Osteocyte (in vitro differentiated cells): ENCODE results near the gene EPHB1. TPM values are rescaled to one million over a fixed set of nuclear protein-coding genes. Genes with fewer than 3 reads are reported as not detected.

Source experiments
- DNase-seq: peaks from one replicate; pipeline ENCODE4 v3.0.0; 2021; ENCODE audit warnings: mixed read lengths; ENCODE audit not compliant: unreplicated experiment; ENCODE audit errors: extremely low spot score
- H3K27ac Mint-ChIP-seq: one replicate; pipeline ENCODE4 v1.8.0; 2021; ENCODE audit warnings: mild to moderate bottlenecking, mixed read lengths; ENCODE audit not compliant: unreplicated experiment
- H3K27me3 Mint-ChIP-seq: one replicate; pipeline ENCODE4 v1.8.0; 2021; ENCODE audit warnings: mixed read lengths; ENCODE audit not compliant: unreplicated experiment
- H3K36me3 Mint-ChIP-seq: one replicate; pipeline ENCODE4 v1.8.0; 2021; ENCODE audit warnings: mixed read lengths; ENCODE audit not compliant: unreplicated experiment
- H3K4me1 Mint-ChIP-seq: one replicate; pipeline ENCODE4 v1.8.0; 2021; ENCODE audit warnings: mixed read lengths; ENCODE audit not compliant: unreplicated experiment
- H3K4me3 Mint-ChIP-seq: one replicate; pipeline ENCODE4 v1.8.0; 2021; ENCODE audit warnings: mild to moderate bottlenecking, moderate library complexity, mixed read lengths; ENCODE audit not compliant: unreplicated experiment
- H3K9me3 Mint-ChIP-seq: one replicate; pipeline ENCODE4 v1.8.0; 2021; ENCODE audit warnings: mixed read lengths; ENCODE audit not compliant: unreplicated experiment
- CTCF ChIP-seq: fragments of 200-600 bp; sonication (generic); IDR thresholded peaks from 2 replicates; pipeline ENCODE4 v1.5.0; 2021; ENCODE audit warnings: antibody characterized with exemption, mild to moderate bottlenecking, moderate library complexity
- total RNA-seq: library from RNA; stranded (reverse); gene quantifications from 2 replicates; pipeline ENCODE4 v1.2.1, GENCODE V29; 2021

Gene EPHB1
- total RNA-seq, 1 donor from 2014 or later: 0.75 TPM

GRCh38 chr3:134820994-134821393 lies 25.9 kb downstream of the EPHB1 start:
- Mint-ChIP-seq H3K9me3 (no peaks in the 10 kb centered on the region), H3K4me3 (no peak overlapping the region), H3K4me1 (no peaks in the 10 kb centered on the region), H3K27me3 (no peaks in the 10 kb centered on the region), H3K27ac (no peak overlapping the region), H3K36me3 (no peaks in the 10 kb centered on the region)
- no peak for TF ChIP-seq CTCF
- no peak for DNase-seq

- H3K36me3 Mint-ChIP-seq: no peaks in the 10 kb centered on the region
- H3K27ac Mint-ChIP-seq: no peak overlapping the region
- no peak for DNase-seq
- TF ChIP-seq CTCF: no peak
- no peaks in the 10 kb centered on the region for H3K27me3 Mint-ChIP-seq
- H3K4me3 Mint-ChIP-seq: no peak overlapping the region
- no peaks in the 10 kb centered on the region for H3K4me1 Mint-ChIP-seq
- H3K9me3 Mint-ChIP-seq: no peaks in the 10 kb centered on the region
Measured at GRCh38 chr3:134822090-134822489, 27.0 kb downstream of the EPHB1 start.

DNA sequence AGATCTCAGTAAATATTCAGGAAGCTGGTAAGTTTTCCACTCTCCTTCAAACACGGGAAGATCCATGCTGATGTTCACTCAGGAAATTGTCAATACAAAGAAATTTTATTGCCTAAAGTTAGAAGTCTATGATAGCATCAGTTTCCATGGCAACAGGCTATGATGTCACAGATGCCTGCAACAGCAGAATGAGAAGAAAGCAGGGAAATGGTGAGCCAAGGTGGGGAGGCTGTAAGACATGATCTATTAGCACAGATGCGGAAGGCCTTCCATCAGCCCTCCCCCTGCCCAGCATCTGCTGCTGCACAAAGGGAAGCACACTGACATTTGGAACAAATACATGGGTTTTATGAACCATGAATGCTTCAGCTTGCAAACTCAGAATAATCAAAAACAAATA lies 28.6 kb downstream of the EPHB1 start:
- Mint-ChIP-seq H3K36me3 (no peaks in the 10 kb centered on the region), H3K4me1 (no peaks in the 10 kb centered on the region), H3K27me3 (no peaks in the 10 kb centered on the region), H3K4me3 (no peak overlapping the region), H3K9me3 (no peaks in the 10 kb centered on the region), H3K27ac (no peak overlapping the region)
- DNase-seq: no peak
- TF ChIP-seq CTCF: no peak

- DNase-seq: no peak
- Mint-ChIP-seq H3K27me3 (no peaks in the 10 kb centered on the region), H3K4me1 (no peaks in the 10 kb centered on the region)
Measured at GRCh38 chr3:134824791-134825190, 29.7 kb downstream of the EPHB1 start.

DNA sequence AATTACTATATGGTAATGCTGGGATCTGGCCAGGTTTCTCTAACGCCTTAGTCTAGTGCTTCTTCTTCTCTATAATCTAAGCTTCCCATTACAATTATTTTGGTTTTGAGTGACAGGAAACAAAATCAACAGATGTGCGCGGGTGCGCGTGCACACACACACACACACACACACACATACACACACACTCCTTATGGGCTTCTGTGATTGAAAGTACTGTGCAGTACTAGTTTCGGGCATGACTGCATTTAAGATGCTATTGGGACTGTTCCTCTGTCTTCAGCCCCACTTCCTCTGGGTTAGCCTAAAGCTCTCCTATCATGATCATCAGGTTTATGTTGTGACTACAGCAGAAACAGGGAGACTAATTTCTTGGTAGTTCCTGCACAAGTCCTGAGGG lies 32.2 kb downstream of the EPHB1 start:
- no peak overlapping the region for H3K27ac Mint-ChIP-seq
- no peaks in the 10 kb centered on the region for H3K4me1 Mint-ChIP-seq
- no peak for TF ChIP-seq CTCF
- DNase-seq: no peak
- no peak overlapping the region for H3K4me3 Mint-ChIP-seq
- no peaks in the 10 kb centered on the region for H3K27me3 Mint-ChIP-seq
- no peaks in the 10 kb centered on the region for H3K36me3 Mint-ChIP-seq
- H3K9me3 Mint-ChIP-seq: no peaks in the 10 kb centered on the region

More at GRCh38 chr3:134824791-134825190, 29.7 kb downstream of the EPHB1 start:
- H3K4me3 Mint-ChIP-seq: no peak overlapping the region
- no peak overlapping the region for H3K27ac Mint-ChIP-seq
- H3K9me3 Mint-ChIP-seq: no peaks in the 10 kb centered on the region
- H3K36me3 Mint-ChIP-seq: no peaks in the 10 kb centered on the region
- no peak for TF ChIP-seq CTCF
